Skeletal muscle tissue (tissue), 4 donors: ENCODE data around the gene FAM174C. TPM values are rescaled to one million over a fixed set of nuclear protein-coding genes. Genes with fewer than 3 reads are reported as not detected.

Source experiments
- H3K27ac ChIP-seq: one replicate; pipeline ENCODE4 v1.7.0; 2013; ENCODE audit warnings: mild to moderate bottlenecking, low read depth, low read length, inconsistent platforms
- H3K27me3 ChIP-seq, 3 donors: one replicate each; pipeline ENCODE4 v1.7.0; 2013; ENCODE audit warnings: low read length in 3 of 3; ENCODE audit not compliant: control insufficient read depth in 3 of 3, insufficient read depth in 3 of 3
- H3K36me3 ChIP-seq, 3 donors: one replicate each; pipeline ENCODE4 v1.7.0; 2013; ENCODE audit warnings: low read length in 3 of 3; ENCODE audit not compliant: control insufficient read depth in 3 of 3, insufficient read depth in 3 of 3
- H3K4me1 ChIP-seq, 3 donors: one replicate each; pipeline ENCODE4 v1.7.0; 2013; ENCODE audit warnings: low read length in 3 of 3, mild to moderate bottlenecking in 3 of 3; ENCODE audit not compliant: control insufficient read depth in 3 of 3, insufficient read depth in 3 of 3
- H3K4me3 ChIP-seq, 3 donors: one replicate each; pipeline ENCODE4 v1.7.0; 2013; ENCODE audit warnings: low read length in 3 of 3
- H3K9ac ChIP-seq, 3 donors: one replicate each; pipeline ENCODE4 v1.7.0; 2013; ENCODE audit warnings: low read length in 3 of 3, mild to moderate bottlenecking in 3 of 3, moderate library complexity in 2 of 3, low read depth in 1 of 3
- H3K9me3 ChIP-seq, 3 donors: one replicate each; pipeline ENCODE4 v1.7.0; 2013; ENCODE audit warnings: low read length in 3 of 3; ENCODE audit not compliant: control insufficient read depth in 3 of 3
- total RNA-seq: library from RNA; depleted of rRNA; stranded (reverse); fragments of >200 nt; gene quantifications from one replicate; pipeline ENCODE4 v1.2.3, GENCODE V29; 2014
- donor health status: Osteomylitis.

FAM174C gene
- total RNA-seq, 1 donor from 2014 or later = 9.4 TPM

DNA sequence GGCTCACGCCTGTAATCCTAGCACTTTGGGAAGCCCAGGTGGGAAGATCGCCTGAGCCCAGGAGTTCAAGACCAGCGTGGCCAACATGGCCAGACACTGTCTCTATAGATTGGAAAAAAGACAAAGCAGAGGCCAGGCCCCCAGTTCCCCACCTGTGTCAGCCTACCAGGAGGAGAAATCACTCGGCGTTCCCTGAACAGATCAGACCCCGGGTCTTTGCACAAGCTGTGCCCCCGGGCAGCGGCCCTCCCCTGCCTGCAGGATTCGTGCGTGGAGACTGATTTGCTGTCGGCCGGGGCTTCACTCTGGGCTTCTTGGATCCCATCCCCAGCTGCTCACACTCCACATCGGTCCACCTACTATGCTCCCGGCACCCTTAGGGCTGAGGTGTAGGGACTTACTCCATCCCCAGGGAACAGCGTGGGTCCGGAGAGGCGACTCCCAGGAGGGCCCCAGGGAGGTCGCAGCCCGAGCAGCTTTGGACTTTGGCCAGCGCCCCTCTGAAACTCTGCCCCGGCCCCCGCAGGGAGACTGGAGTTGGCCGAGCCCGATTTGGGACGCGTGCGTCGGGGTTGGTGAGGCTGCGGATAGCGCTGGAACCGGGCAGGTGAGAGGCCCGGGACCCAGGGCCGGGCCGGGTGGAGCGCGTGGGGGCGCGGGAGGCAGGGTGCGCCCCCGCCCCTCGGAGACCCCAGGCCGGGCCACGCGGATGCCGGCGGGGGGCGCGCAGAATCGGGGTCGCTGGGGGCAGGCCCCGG is 9.8 kb downstream of the FAM174C start:
- H3K4me3 ChIP-seq = no peak overlapping the region
- H3K9me3 ChIP-seq = no peaks in the 10 kb centered on the region
- peaks cover 0 to 1% (median 0%) of the 10 kb centered on the region in 3 donors for H3K36me3 ChIP-seq
- peaks cover 56 to 61% (median 60%) of the 10 kb centered on the region in 3 donors for H3K27me3 ChIP-seq
- H3K9ac ChIP-seq = no peak overlapping the region
- H3K4me1 ChIP-seq = no peaks in the 10 kb centered on the region
- H3K27ac ChIP-seq = no peak overlapping the region

DNA sequence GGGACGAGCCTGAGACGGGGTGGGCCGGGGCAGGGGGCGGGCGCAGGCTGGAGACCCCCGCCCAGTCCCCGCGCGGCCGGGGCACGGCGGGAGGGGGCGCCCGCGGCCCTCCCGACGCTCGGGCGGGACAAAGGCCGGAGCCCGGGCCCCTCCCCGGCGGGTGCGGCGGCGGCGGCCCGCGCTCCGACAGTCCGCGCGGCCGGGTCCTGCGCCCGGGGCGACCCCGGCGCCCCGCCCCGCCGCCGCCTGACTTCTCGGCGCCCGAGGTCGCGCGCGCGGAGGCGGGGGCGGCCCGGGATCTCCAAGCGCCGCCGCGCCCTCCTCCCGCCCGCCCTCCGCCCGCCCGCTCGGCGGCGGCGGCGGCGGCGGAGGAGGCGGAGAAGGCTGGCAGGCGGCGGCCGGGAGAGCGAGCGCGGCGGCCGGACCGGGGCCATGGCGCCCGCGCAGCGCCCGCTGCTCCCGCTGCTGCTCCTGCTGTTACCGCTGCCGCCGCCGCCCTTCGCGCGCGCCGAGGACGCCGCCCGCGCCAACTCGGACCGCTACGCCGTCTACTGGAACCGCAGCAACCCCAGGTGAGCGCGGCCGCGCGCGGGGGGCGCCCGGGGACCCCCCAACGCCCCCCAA is 10.5 kb downstream of the FAM174C start, which contains the start of gene EFNA2:
Gene EFNA2 (plus strand): TSS at position 137 of the 624 bp plus-strand sequence. CDS start 296 bp downstream, at position 433.
- no peaks in the 10 kb centered on the region for H3K9me3 ChIP-seq
- H3K27me3 ChIP-seq = peaks cover 63 to 68% (median 67%) of the 10 kb centered on the region in 3 donors
- H3K9ac ChIP-seq = no peak within 1 kb of the TSS
- H3K27ac ChIP-seq = no peak within 1 kb of the TSS
- H3K4me1 ChIP-seq = no peaks in the 10 kb centered on the region
- no peak within 1 kb of the TSS for H3K4me3 ChIP-seq
- H3K36me3 ChIP-seq = no peaks in the 10 kb centered on the region

DNA sequence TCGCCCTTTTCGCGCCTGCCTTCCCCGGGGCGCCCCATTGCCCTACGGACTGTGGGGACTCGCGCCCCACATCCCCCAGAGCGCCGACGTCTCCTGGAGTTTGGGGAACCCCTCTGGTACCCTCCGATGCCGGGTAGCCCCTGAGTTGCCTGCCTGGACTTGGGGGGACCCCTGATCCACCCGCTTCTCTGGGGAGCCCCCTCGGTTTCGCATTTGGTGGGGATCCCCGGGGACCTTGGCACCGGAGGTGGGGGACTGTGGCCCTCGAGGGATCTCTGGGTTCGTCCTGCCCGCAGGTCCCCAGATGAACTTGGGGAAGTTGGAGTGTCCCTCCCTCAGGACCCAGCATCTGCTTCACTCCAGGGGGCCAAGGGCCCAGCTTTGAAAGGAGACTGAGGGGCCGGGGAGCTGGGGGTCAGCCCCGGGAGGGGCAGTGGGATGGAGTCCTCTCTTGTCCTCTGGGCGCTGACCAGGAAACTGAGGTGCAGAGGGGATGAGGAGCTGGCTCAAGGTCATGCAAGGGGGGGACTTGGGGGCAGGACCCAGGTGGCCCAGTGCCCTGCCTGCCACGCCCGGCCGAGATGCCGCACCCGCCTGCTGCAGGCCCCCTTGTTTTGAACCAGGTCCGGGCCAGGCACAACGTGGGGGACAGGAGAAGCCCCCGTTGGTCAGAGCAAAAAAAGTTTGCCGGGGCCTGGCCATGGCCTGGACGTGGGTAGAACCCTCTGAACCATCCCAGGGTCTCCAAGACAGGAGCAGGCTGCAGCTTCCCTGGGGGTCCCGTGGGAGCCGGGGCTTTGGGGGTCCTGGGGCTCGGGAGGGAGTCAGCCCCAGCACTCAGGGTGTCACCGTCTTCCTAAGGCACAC is 11.4 kb downstream of the FAM174C start:
- Histone ChIP-seq H3K27ac (no peak overlapping the region), H3K36me3 (no peaks in the 10 kb centered on the region), H3K4me3 (no peak overlapping the region), H3K9me3 (no peaks in the 10 kb centered on the region), H3K9ac (no peak overlapping the region), H3K27me3 (peaks cover 70 to 77% (median 75%) of the 10 kb centered on the region in 3 donors), H3K4me1 (no peaks in the 10 kb centered on the region)

DNA sequence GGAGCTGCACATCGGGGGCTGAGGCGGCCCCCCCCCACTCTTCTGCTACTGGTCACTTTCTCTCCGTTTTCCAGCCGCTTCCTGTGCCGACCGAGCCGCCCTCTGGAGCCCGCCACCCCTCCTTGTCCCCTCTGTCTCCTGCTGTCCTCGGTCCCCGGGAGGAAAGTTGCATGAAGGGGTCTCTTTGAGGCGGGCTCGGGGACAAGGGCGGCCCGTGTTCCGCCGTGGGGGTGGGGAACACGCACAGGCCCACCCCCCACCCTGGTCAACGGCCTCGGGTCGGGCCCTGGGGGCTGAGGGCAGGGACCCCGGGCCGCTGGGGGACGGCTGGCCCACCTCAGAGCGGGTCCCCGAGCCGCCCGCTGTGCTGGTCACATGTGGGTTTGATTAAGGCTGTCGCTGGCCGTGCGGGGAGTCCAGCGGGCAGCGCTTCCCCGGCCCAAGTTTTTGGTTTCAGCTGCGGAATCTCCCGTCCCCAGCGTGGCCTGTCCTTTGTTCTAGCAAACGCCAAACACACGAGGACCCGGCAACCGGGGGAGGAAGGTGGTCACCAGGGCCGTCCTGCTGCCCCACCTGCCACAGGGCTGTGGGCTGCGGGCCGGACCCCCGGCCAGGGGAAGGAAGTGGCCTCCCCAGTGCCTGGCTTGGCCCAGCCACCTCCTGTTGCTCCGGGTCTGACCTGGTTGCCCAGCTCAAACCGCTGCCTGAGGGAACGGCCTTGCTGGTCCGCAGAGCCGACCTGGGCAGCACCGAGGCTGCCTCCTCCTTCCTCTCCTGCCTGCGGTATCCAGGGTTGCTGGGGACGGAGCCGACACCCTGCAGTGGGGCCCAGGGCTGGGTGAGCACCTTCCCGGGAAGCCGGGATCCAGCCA is 12.3 kb downstream of the FAM174C start:
- H3K4me3 ChIP-seq = no peak overlapping the region
- H3K27ac ChIP-seq = no peak overlapping the region
- peaks cover 77 to 85% (median 84%) of the 10 kb centered on the region in 3 donors for H3K27me3 ChIP-seq
- no peaks in the 10 kb centered on the region for H3K4me1 ChIP-seq
- no peaks in the 10 kb centered on the region for H3K36me3 ChIP-seq
- no peak overlapping the region for H3K9ac ChIP-seq
- no peaks in the 10 kb centered on the region for H3K9me3 ChIP-seq

DNA sequence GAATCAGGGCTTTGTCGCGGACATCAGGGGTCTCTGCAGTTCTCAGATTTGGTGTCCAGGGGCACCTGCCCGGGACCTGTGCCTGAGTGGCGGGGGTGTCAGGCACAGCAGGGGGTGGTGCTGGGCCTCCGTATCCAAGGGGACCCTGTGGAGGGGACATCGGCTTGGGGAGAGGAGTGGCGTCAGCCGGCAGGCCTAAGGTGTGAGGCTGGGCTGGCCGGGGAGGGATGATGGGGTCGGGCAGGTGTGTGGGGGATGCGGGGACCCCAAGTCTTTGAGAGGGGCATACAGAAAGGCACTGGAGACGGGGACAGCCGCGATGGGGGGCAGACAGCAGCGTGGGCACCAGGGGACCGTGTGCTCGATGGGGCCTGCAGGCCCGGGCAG is 12.9 kb downstream of the FAM174C start:
- H3K4me1 ChIP-seq = no peaks in the 10 kb centered on the region
- no peak overlapping the region for H3K4me3 ChIP-seq
- H3K9me3 ChIP-seq = no peaks in the 10 kb centered on the region
- H3K27me3 ChIP-seq = peaks cover 81 to 89% (median 88%) of the 10 kb centered on the region in 3 donors
- H3K9ac ChIP-seq = no peak overlapping the region
- no peaks in the 10 kb centered on the region for H3K36me3 ChIP-seq
- H3K27ac ChIP-seq = no peak overlapping the region

DNA sequence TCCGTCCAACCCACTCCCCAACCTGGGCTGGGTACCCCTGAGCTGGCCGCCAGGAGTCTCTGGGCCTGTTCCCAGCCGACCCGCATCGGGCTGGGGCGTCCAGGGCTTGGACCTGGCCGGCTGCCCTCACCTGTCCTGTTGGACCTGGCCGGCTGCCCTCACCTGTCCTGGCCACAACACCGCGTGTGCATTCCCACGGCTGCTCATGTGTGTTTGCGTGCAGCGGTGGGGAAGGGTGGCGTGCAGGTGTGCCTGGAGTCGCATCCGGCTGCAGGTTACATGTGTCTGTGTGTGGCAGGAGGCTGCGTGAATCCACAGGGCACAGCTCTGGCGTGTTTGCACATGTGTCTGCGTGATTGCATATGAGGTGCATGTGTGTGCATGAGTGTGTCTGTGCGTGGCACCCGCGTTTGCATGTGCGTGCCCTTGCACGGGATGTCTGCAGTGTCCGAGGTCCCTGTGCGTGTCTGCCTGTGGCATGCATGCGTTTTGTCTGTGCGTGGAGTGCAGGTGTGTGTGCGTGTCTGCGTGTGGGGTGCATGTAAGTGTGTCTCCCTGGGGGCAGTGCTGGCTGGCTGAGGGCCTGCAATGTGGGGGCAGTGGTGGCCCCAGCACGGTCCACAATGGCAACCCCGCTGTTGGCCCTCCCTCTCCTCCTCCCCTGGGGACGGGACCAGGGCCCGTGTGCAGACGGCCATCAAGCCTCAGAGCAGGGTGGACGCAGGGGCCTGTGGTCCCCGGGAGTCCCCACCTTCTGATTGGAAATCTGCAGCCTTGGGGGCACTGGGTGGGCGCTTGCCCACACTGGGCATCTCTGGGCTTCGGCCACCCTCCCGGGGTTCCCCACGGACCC is 13.7 kb downstream of the FAM174C start:
- Histone ChIP-seq H3K4me3 (no peak overlapping the region), H3K9me3 (no peaks in the 10 kb centered on the region), H3K9ac (no peak overlapping the region), H3K4me1 (no peaks in the 10 kb centered on the region), H3K36me3 (no peaks in the 10 kb centered on the region), H3K27me3 (peaks cover 76 to 89% (median 88%) of the 10 kb centered on the region in 3 donors), H3K27ac (no peak overlapping the region)

DNA sequence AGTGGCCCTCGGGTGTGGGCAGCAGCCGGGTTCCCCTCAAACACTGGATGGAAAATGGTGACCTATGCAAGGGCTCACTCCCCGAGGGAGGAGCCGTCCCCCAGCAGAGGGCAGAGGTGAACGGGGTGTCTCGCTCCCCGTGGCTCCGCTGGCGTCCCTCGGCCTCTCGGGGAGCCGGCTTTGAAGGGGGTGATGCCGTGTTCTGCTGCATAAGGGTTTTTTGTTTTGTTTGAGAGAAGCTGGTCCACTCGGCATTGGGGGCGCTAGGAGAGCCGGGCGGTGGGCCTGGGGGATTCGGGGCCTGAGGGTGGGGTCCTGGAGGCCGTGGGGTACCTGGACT is 14.3 kb downstream of the FAM174C start:
- H3K27me3 ChIP-seq = peaks cover 75 to 90% (median 88%) of the 10 kb centered on the region in 3 donors
- no peaks in the 10 kb centered on the region for H3K4me1 ChIP-seq
- H3K27ac ChIP-seq = no peak overlapping the region
- no peak overlapping the region for H3K4me3 ChIP-seq
- H3K36me3 ChIP-seq = no peaks in the 10 kb centered on the region
- no peak overlapping the region for H3K9ac ChIP-seq
- no peaks in the 10 kb centered on the region for H3K9me3 ChIP-seq

DNA sequence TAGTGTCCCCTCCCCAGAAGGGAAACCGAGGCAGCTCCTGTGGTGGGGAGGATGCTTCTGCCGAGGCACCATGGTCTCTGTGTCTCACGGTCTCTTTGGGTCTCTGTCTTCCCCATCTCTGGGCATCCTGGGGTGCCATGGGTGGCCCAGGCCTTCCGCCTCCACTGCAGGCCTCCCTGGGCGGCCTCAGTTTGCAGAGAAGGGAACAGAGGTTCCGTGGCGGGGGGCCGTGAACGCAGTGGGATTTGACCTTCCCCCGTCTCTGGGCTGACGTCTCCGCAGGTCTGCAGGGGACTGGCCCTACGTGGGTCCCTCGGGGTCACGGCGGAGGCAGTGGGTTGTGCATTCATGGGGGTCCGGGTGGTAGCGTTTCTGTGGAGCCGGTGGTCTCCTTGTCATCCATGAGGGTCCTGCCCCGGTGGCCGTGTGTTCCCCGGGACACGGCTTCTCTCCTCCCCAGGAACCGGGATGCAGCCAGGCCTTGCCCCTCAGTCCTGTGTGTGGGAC is 14.9 kb downstream of the FAM174C start:
- no peak overlapping the region for H3K27ac ChIP-seq
- no peak overlapping the region for H3K9ac ChIP-seq
- H3K27me3 ChIP-seq = peaks cover 75 to 90% (median 88%) of the 10 kb centered on the region in 3 donors
- no peaks in the 10 kb centered on the region for H3K9me3 ChIP-seq
- no peaks in the 10 kb centered on the region for H3K36me3 ChIP-seq
- no peaks in the 10 kb centered on the region for H3K4me1 ChIP-seq
- H3K4me3 ChIP-seq = no peak overlapping the region
